ENCODE results near the gene KCNH2.

Gene KCNH2

GRCh38 chr7:150959739-150960734, 18.1 kb downstream of the KCNH2 start:
- DNase-seq (ENCODE audit: low read depth), result no peak

GRCh38 chr7:150959081-150959480, 19.0 kb downstream of the KCNH2 start:
- no peak for DNase-seq (ENCODE audit: low read depth)

GRCh38 chr7:150958597-150958996, 19.5 kb downstream of the KCNH2 start:
- DNase-seq (ENCODE audit: low read depth), result no peak

- no peak for DNase-seq (ENCODE audit: low read depth)
Observed at GRCh38 chr7:150958062-150958552, 20.0 kb downstream of the KCNH2 start.

GRCh38 chr7:150957133-150958020, 20.7 kb downstream of the KCNH2 start:
- no peak for DNase-seq (ENCODE audit: low read depth)

GRCh38 chr7:150956395-150957132, 21.6 kb downstream of the KCNH2 start:
- no peak for DNase-seq (ENCODE audit: low read depth)

GRCh38 chr7:150955519-150956394, 22.4 kb downstream of the KCNH2 start:
- DNase-seq (ENCODE audit: low read depth), result no peak

- no peak for DNase-seq (ENCODE audit: low read depth)
Observed at GRCh38 chr7:150954986-150955518, 23.1 kb downstream of the KCNH2 start.

GRCh38 chr7:150954201-150954985, 23.7 kb downstream of the KCNH2 start:
- no peak for DNase-seq (ENCODE audit: low read depth)

- no peak for DNase-seq (ENCODE audit: low read depth)
Observed at GRCh38 chr7:150953061-150953997, 24.8 kb downstream of the KCNH2 start.

GRCh38 chr7:150952331-150953050, 25.6 kb downstream of the KCNH2 start:
- no peak for DNase-seq (ENCODE audit: low read depth)

- no peak for DNase-seq (ENCODE audit: low read depth)
Observed at GRCh38 chr7:150951521-150951920, 26.6 kb downstream of the KCNH2 start.

GRCh38 chr7:150951181-150951520, 27.0 kb downstream of the KCNH2 start:
- DNase-seq (ENCODE audit: low read depth), result no peak

GRCh38 chr7:150950496-150951180, 27.5 kb downstream of the KCNH2 start:
- no peak for DNase-seq (ENCODE audit: low read depth)

- no peak for DNase-seq (ENCODE audit: low read depth)
Observed at GRCh38 chr7:150949971-150950491, 28.1 kb downstream of the KCNH2 start.

- no peak for DNase-seq (ENCODE audit: low read depth)
Observed at GRCh38 chr7:150949564-150949963, 28.6 kb downstream of the KCNH2 start.

- no peak for DNase-seq (ENCODE audit: low read depth)
Observed at GRCh38 chr7:150948791-150949251, 29.3 kb downstream of the KCNH2 start.

Data from stromal cell of bone marrow (primary cell).